Liver (tissue), 9 donors: ENCODE measurements around the gene UBASH3A. TPM values are rescaled to one million over a fixed set of nuclear protein-coding genes. Genes with fewer than 3 reads are reported as not detected.

Experiments used
- DNase-seq: peaks from one replicate; pipeline ENCODE4 v3.0.0-alpha.2; 2017; ENCODE audit warnings: low spot score
- H3K27ac ChIP-seq, 2 donors: one replicate each; pipeline ENCODE4 v1.7.0; 2013; ENCODE audit warnings: inconsistent platforms in 2 of 2, low read length in 2 of 2, control low read depth in 1 of 2, low read depth in 1 of 2, mild to moderate bottlenecking in 1 of 2
- H3K27me3 ChIP-seq, 4 donors: one replicate each; pipeline versions ENCODE4 v1.6.1 to v1.7.0; 2013; ENCODE audit warnings: low read length in 3 of 4, inconsistent platforms in 1 of 4, mild to moderate bottlenecking in 1 of 4, moderate library complexity in 1 of 4; ENCODE audit not compliant: control insufficient read depth in 4 of 4, insufficient read depth in 4 of 4
- H3K36me3 ChIP-seq, 4 donors: one replicate each; pipeline versions ENCODE4 v1.6.1 to v1.7.0; 2013; ENCODE audit warnings: low read length in 3 of 4, mild to moderate bottlenecking in 3 of 4, low read depth in 1 of 4, moderate library complexity in 1 of 4; ENCODE audit not compliant: control insufficient read depth in 4 of 4, insufficient read depth in 3 of 4
- H3K4me1 ChIP-seq, 4 donors: one replicate each; pipeline versions ENCODE4 v1.6.1 to v1.7.0; 2013; ENCODE audit warnings: low read length in 3 of 4, mild to moderate bottlenecking in 3 of 4, moderate library complexity in 1 of 4; ENCODE audit not compliant: control insufficient read depth in 4 of 4, insufficient read depth in 4 of 4
- H3K4me3 ChIP-seq, 3 donors: one replicate each; pipeline versions ENCODE4 v1.6.1 to v1.7.0; 2013; ENCODE audit warnings: low read length in 3 of 3, control low read depth in 1 of 3, low read depth in 1 of 3, mild to moderate bottlenecking in 1 of 3
- H3K9ac ChIP-seq, 2 donors: one replicate each; pipeline ENCODE4 v1.7.0; 2013; ENCODE audit warnings: low read length in 2 of 2, mild to moderate bottlenecking in 2 of 2, moderate library complexity in 2 of 2, control low read depth in 1 of 2, low read depth in 1 of 2
- H3K9me3 ChIP-seq, 4 donors: one replicate each; pipeline versions ENCODE4 v1.6.1 to v1.7.0; 2013; ENCODE audit warnings: low read length in 3 of 4; ENCODE audit not compliant: control insufficient read depth in 4 of 4
- ATF3 ChIP-seq: IDR thresholded peaks from 2 replicates; pipeline ENCODE4 v1.6.1; 2016; ENCODE audit warnings: antibody characterized with exemption
- EGR1 ChIP-seq, 2 donors: IDR thresholded peaks; 2 replicates each; pipeline ENCODE4 v1.6.1; 2016 to 2018; ENCODE audit warnings: antibody characterized with exemption in 2 of 2, low read depth in 2 of 2
- FOXA1 ChIP-seq: IDR thresholded peaks from 2 replicates; pipeline ENCODE4 v1.6.1; 2016; ENCODE audit warnings: antibody characterized with exemption
- GABPA ChIP-seq, 2 donors: IDR thresholded peaks in 1 of 2; conservative IDR thresholded peaks in 1 of 2; 2 replicates each; pipeline ENCODE4 v1.6.1; 2016; ENCODE audit warnings: antibody characterized with exemption in 2 of 2, mild to moderate bottlenecking in 1 of 2, moderate library complexity in 1 of 2
- HNF4A ChIP-seq, 2 donors: conservative IDR thresholded peaks; 2 replicates each; pipeline ENCODE4 v1.6.1; 2016; ENCODE audit warnings: antibody characterized with exemption in 2 of 2, mild to moderate bottlenecking in 2 of 2
- HNF4G ChIP-seq: IDR thresholded peaks from 2 replicates; pipeline ENCODE4 v1.6.1; 2016; ENCODE audit warnings: antibody characterized with exemption
- JUND ChIP-seq, 2 donors: IDR thresholded peaks; 2 replicates each; pipeline ENCODE4 v1.6.1; 2016; ENCODE audit warnings: antibody characterized with exemption in 2 of 2
- MAX ChIP-seq: IDR thresholded peaks from 2 replicates; pipeline ENCODE4 v1.6.1; 2016; ENCODE audit warnings: antibody characterized with exemption
- NR2F2 ChIP-seq: IDR thresholded peaks from 2 replicates; pipeline ENCODE4 v1.6.1; 2016; ENCODE audit warnings: antibody characterized with exemption
- RAD21 ChIP-seq, 2 donors: IDR thresholded peaks; 2 replicates each; pipeline ENCODE4 v1.6.1; 2016; ENCODE audit warnings: antibody characterized with exemption in 2 of 2, mild to moderate bottlenecking in 2 of 2
- TAF1 ChIP-seq: conservative IDR thresholded peaks from 2 replicates; pipeline ENCODE4 v1.6.1; 2016; ENCODE audit warnings: antibody characterized with exemption, mild to moderate bottlenecking
- YY1 ChIP-seq: IDR thresholded peaks from 2 replicates; pipeline ENCODE4 v1.6.1; 2016; ENCODE audit warnings: antibody characterized with exemption, mild to moderate bottlenecking
- WGBS: extraction: QIAGEN DNeasy Blood & Tissue Kit; methylation state at CpG from one replicate; pipeline ENCODE4 v1.1.7; 2013; 5-methylcytosine and 5-hydroxymethylcytosine counted together
- polyA plus RNA-seq, 2 donors: library from polyadenylated mRNA; stranded (reverse) in 1 of 2; unstranded in 1 of 2; fragments of 200-250 nt in 1 of 2; fragments of >200 nt in 1 of 2; fragmentation: Nextera tagmentation in 1 of 2; extraction: Ambion mirVana in 1 of 2; gene quantifications; one replicate each; pipeline versions ENCODE4 v1.2.1 to v1.2.3, GENCODE V29; 2013 to 2015
- total RNA-seq, 2 donors: library from RNA; depleted of rRNA; stranded (reverse); fragments of >200 nt; gene quantifications; one replicate each; pipeline ENCODE4 v1.2.3, GENCODE V29; 2014
- TF ChIP-seq, protein P1 (sequence below): IDR thresholded peaks from 2 replicates; pipeline ENCODE4 v1.6.1; 2016; ENCODE audit warnings: antibody characterized with exemption, mild to moderate bottlenecking
- donor health status: healthy.
- donor health status: healthy.
- donor health status: healthy.
- donor health status: healthy.
- donor health status: healthy.

The UBASH3A gene
- total and polyA plus RNA-seq, 4 donors: 0.10 to 0.75 (median 0.45) TPM

DNA sequence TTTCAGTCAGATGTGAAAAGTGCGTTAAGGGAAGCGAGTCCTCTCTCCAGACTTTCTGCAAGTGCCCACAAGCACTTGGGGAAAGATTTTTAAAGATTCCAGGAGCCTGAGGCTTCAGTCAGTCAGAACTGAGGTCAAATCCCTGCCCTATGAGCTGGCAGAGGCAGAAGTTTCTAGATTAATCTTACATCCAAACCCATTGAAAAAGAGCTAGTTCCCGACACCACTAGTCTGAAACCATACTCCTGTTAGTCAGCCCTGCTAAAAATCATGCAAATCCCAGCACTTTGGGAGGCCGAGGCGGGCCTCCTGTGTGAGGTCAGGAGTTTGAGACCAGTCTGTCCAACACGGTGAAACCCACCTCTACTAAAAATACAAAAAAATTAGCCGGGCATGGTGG lies 71.3 kb downstream of the UBASH3A start:
- Histone ChIP-seq H3K27ac (no peak overlapping the region), H3K9ac (no peak overlapping the region), H3K27me3 (no peaks in the 10 kb centered on the region), H3K4me1 (peaks cover 4 to 10% (median 6%) of the 10 kb centered on the region in 4 donors), H3K4me3 (no peak overlapping the region), H3K36me3 (no peaks in the 10 kb centered on the region), H3K9me3 (no peaks in the 10 kb centered on the region)
- 94% methylated on average over 7 of the region's 7 CpGs for WGBS
- no peak for TF ChIP-seq HNF4A (conservative IDR thresholded peaks at IDR 0.05)
- DNase-seq: no peak

- DNase-seq: no peak
- H3K4me1 ChIP-seq: peaks cover 4 to 10% (median 6%) of the 10 kb centered on the region in 4 donors
- H3K36me3 ChIP-seq: no peaks in the 10 kb centered on the region
- H3K9me3 ChIP-seq: no peaks in the 10 kb centered on the region
- no peak overlapping the region for H3K4me3 ChIP-seq
- H3K27me3 ChIP-seq: no peaks in the 10 kb centered on the region
- TF ChIP-seq, protein P1, sequence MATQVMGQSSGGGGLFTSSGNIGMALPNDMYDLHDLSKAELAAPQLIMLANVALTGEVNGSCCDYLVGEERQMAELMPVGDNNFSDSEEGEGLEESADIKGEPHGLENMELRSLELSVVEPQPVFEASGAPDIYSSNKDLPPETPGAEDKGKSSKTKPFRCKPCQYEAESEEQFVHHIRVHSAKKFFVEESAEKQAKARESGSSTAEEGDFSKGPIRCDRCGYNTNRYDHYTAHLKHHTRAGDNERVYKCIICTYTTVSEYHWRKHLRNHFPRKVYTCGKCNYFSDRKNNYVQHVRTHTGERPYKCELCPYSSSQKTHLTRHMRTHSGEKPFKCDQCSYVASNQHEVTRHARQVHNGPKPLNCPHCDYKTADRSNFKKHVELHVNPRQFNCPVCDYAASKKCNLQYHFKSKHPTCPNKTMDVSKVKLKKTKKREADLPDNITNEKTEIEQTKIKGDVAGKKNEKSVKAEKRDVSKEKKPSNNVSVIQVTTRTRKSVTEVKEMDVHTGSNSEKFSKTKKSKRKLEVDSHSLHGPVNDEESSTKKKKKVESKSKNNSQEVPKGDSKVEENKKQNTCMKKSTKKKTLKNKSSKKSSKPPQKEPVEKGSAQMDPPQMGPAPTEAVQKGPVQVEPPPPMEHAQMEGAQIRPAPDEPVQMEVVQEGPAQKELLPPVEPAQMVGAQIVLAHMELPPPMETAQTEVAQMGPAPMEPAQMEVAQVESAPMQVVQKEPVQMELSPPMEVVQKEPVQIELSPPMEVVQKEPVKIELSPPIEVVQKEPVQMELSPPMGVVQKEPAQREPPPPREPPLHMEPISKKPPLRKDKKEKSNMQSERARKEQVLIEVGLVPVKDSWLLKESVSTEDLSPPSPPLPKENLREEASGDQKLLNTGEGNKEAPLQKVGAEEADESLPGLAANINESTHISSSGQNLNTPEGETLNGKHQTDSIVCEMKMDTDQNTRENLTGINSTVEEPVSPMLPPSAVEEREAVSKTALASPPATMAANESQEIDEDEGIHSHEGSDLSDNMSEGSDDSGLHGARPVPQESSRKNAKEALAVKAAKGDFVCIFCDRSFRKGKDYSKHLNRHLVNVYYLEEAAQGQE: no peak
- TF ChIP-seq HNF4G (no peak), NR2F2 (no peak), RAD21 (IDR thresholded peaks at IDR 0.05) (no peak), GABPA (IDR thresholded peaks at IDR 0.05 in 1 of 2, conservative IDR thresholded peaks at IDR 0.05 in 1 of 2) (no peak), HNF4A (conservative IDR thresholded peaks at IDR 0.05) (no peak), JUND (IDR thresholded peaks at IDR 0.05) (no peak), YY1 (no peak), MAX (no peak), ATF3 (no peak), EGR1 (IDR thresholded peaks at IDR 0.05; ENCODE audit: low read depth in 2 of 2) (no peak), TAF1 (no peak), FOXA1 (no peak)
- WGBS: 94% methylated on average over 18 of the region's 18 CpGs
- no peak overlapping the region for H3K27ac ChIP-seq
- no peak overlapping the region for H3K9ac ChIP-seq
Measured at GRCh38 chr21:42475526-42476387, 72.1 kb downstream of the UBASH3A start.
